ENCODE results near the gene CACNG7.

DNA sequence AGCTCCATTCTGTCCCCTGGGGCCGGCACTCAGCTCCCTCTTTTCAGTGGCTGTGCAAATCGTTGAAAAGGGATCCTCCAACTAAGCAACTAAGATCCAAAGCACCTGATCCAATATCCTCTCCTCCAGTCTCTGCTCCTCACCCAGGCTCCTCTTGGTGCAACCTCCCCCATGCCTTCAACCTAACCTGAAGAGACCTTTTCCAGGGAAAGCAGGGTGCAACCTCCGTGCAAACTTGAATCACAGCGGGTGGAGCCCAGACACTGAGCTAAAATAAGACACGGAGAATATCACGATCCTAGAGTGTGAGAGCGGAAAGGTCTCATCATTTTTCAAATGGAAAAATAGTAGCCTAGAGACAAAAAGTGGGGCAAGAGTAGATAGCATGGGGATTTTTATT, 8.3 kb downstream of the CACNG7 start:
- TF ChIP-seq CTCF (IDR thresholded peaks at IDR 0.05) (no peak), ZFX (IDR thresholded peaks at IDR 0.05; ENCODE audit: borderline replicate concordance) (no peak)

All from 22Rv1 (cell line).